Osteoblast (primary cell): ENCODE results near the gene EGLN2. TPM values are rescaled to one million over a fixed set of nuclear protein-coding genes. Genes with fewer than 3 reads are reported as not detected.

Source experiments
- total RNA-seq: library from RNA; depleted of rRNA; stranded (reverse); fragments of >200 nt; gene quantifications from 2 replicates; pipeline ENCODE4 v1.2.3, GENCODE V29; 2012

Gene EGLN2
- total RNA-seq, 1 donor, result 69.8 TPM

Other genes starting within 250 kb of the EGLN2 start
- gene SHKBP1, start 222.3 kb upstream of the EGLN2 start, total RNA-seq, result 16.3 and 18.9 TPM in 2 replicates
- gene LTBP4, start 197.8 kb upstream of the EGLN2 start, total RNA-seq, result 13.6 and 16.6 TPM in 2 replicates
- 26.8 and 27.7 TPM in 2 replicates for gene NUMBL, start 108.5 kb upstream of the EGLN2 start, total RNA-seq
- 32.9 and 34.2 TPM in 2 replicates for gene COQ8B, start 82.3 kb upstream of the EGLN2 start, total RNA-seq
- 9.8 and 10.0 TPM in 2 replicates for gene ITPKC, start 82.1 kb upstream of the EGLN2 start, total RNA-seq
- gene ACTMAP, start 48.7 kb upstream of the EGLN2 start, total RNA-seq, result 1.1 and 1.5 TPM in 2 replicates
- gene SNRPA, start 48.0 kb upstream of the EGLN2 start, total RNA-seq, result 20.6 and 32.1 TPM in 2 replicates
- gene MIA, start 23.7 kb upstream of the EGLN2 start, total RNA-seq, result 0.72 TPM in 1 of 2 replicates, not detected in the other
- gene RAB4B, start 20.9 kb upstream of the EGLN2 start, total RNA-seq, result 8.0 and 13.8 TPM in 2 replicates
- gene CYP2A6, start 51.3 kb downstream of the EGLN2 start, total RNA-seq, result not detected in 2 replicates
- not detected in 2 replicates for gene CYP2A7, start 83.0 kb downstream of the EGLN2 start, total RNA-seq
- gene CYP2B6, start 192.1 kb downstream of the EGLN2 start, total RNA-seq, result not detected in 2 replicates